SK-N-SH treated with all-trans-retinoic acid at 6 μM for 48 hours (cell line): Measurements from ENCODE around the gene F5.

Experiments
- ATAC-seq: fragments of 200-7000 bp; cut with Tn5 transposase; 3 replicates; pipeline ENCODE4 v1.9.1; 2020; ENCODE audit warnings: mild to moderate bottlenecking, moderate library complexity
- ARNTL ChIP-seq: fragments of 450-650 bp; formaldehyde crosslinking; IDR thresholded peaks from 2 replicates; pipeline ENCODE4 v1.5.0; 2020; ENCODE audit warnings: low read depth, mild to moderate bottlenecking, moderate library complexity, borderline replicate concordance
- BACH2 ChIP-seq: fragments of 250-450 bp; sonication (Bioruptor Pico); IDR thresholded peaks from 2 replicates; pipeline ENCODE4 v1.9.0; 2021; ENCODE audit warnings: mild to moderate bottlenecking, borderline replicate concordance
- CSDC2 ChIP-seq: fragments of 250-450 bp; sonication (Bioruptor Pico); IDR thresholded peaks from 2 replicates; pipeline ENCODE4 v1.5.0; 2020; ENCODE audit warnings: mild to moderate bottlenecking, moderate library complexity
- CSRNP3 ChIP-seq: fragments of 250-450 bp; sonication (Bioruptor Pico); IDR thresholded peaks from 2 replicates; pipeline ENCODE4 v1.5.1; 2021; ENCODE audit warnings: mild to moderate bottlenecking, moderate library complexity
- ESRRG ChIP-seq: fragments of 250-450 bp; sonication (Bioruptor Pico); IDR thresholded peaks from 2 replicates; pipeline ENCODE4 v1.6.1; 2021; ENCODE audit warnings: mild to moderate bottlenecking
- GLIS3 ChIP-seq: fragments of 250-450 bp; sonication (Bioruptor Pico); IDR thresholded peaks from 2 replicates; pipeline ENCODE4 v1.5.0; 2020; ENCODE audit warnings: mild to moderate bottlenecking, moderate library complexity
- ISL1 ChIP-seq: fragments of 250-450 bp; sonication (Bioruptor Pico); IDR thresholded peaks from 2 replicates; pipeline ENCODE4 v2.1.2; 2022; ENCODE audit warnings: mild to moderate bottlenecking, moderate library complexity
- POU6F1 ChIP-seq: fragments of 250-450 bp; sonication (Bioruptor Pico); IDR thresholded peaks from 2 replicates; pipeline ENCODE4 v1.8.0; 2021; ENCODE audit warnings: low read depth, mild to moderate bottlenecking, moderate library complexity, borderline replicate concordance
- PPARA ChIP-seq: fragments of 250-450 bp; sonication (Bioruptor Pico); IDR thresholded peaks from 2 replicates; pipeline ENCODE4 v1.5.0; 2020; ENCODE audit warnings: mild to moderate bottlenecking, borderline replicate concordance
- SNAI2 ChIP-seq: fragments of 250-450 bp; sonication (Bioruptor Pico); IDR thresholded peaks from 2 replicates; pipeline ENCODE4 v1.5.0; 2020; ENCODE audit warnings: mild to moderate bottlenecking, moderate library complexity
- TCF4 ChIP-seq: fragments of 250-450 bp; sonication (Bioruptor Pico); IDR thresholded peaks from 2 replicates; pipeline ENCODE4 v1.8.0; 2021; ENCODE audit warnings: mild to moderate bottlenecking, moderate library complexity, borderline replicate concordance
- TOX ChIP-seq: fragments of 250-450 bp; sonication (Bioruptor Pico); IDR thresholded peaks from 2 replicates; pipeline ENCODE4 v1.8.0; 2021; ENCODE audit warnings: mild to moderate bottlenecking, moderate library complexity, borderline replicate concordance
- TSHZ2 ChIP-seq: fragments of 250-450 bp; sonication (Bioruptor Pico); IDR thresholded peaks from 2 replicates; pipeline ENCODE4 v1.5.0; 2020; ENCODE audit warnings: mild to moderate bottlenecking, moderate library complexity
- ZC3H10 ChIP-seq: fragments of 250-450 bp; sonication (Bioruptor Pico); IDR thresholded peaks from 2 replicates; pipeline ENCODE4 v1.5.1; 2021; ENCODE audit warnings: mild to moderate bottlenecking, moderate library complexity
- ZFP3 ChIP-seq: fragments of 250-450 bp; sonication (Bioruptor Pico); IDR thresholded peaks from 2 replicates; pipeline ENCODE4 v1.5.0; 2020; ENCODE audit warnings: mild to moderate bottlenecking, moderate library complexity
- ZFP30 ChIP-seq: fragments of 450-650 bp; formaldehyde crosslinking; IDR thresholded peaks from 2 replicates; pipeline ENCODE4 v1.5.0; 2022; ENCODE audit warnings: mild to moderate bottlenecking, moderate library complexity
- ZNF565 ChIP-seq: fragments of 450-650 bp; formaldehyde crosslinking; conservative IDR thresholded peaks from 2 replicates; pipeline ENCODE4 v1.5.0; 2020; ENCODE audit warnings: low read depth, mild to moderate bottlenecking, moderate library complexity
- ZNF70 ChIP-seq: fragments of 450-650 bp; formaldehyde crosslinking; IDR thresholded peaks from 2 replicates; pipeline ENCODE4 v1.5.0; 2020; ENCODE audit warnings: mild to moderate bottlenecking, moderate library complexity
- ZNF8 ChIP-seq: fragments of 450-650 bp; formaldehyde crosslinking; IDR thresholded peaks from 2 replicates; pipeline ENCODE4 v1.5.0; 2020; ENCODE audit warnings: mild to moderate bottlenecking, moderate library complexity
- TF ChIP-seq, protein P1 (sequence below): fragments of 250-450 bp; sonication (Bioruptor Pico); IDR thresholded peaks from 2 replicates; pipeline ENCODE4 v1.5.1; 2020; ENCODE audit warnings: low read depth, mild to moderate bottlenecking, moderate library complexity
- TF ChIP-seq, protein P2 (sequence below): fragments of 250-450 bp; sonication (Bioruptor Pico); IDR thresholded peaks from 2 replicates; pipeline ENCODE4 v1.8.0; 2020; ENCODE audit warnings: mild to moderate bottlenecking, moderate library complexity, borderline replicate concordance

Gene F5

DNA sequence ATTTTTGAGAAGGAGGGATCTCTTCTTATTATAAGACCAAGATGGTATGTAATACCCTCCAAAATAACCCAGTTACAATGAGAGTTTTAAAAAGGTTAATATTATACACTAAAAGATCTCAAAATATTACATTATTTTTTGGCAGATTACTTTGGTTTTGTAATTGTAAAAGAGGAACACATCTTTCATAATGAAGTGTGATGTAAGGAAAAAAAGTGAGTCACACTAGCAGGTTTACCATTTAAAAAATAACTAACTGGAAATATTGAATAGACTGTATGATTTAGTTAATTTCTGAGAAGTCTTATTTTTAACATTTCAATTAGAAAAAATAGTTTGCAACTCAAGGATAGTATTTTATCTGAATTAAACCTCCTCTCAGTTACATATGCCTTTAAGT lies 1.1 kb downstream of the F5 start:
- TF ChIP-seq GLIS3, result no peak
- TF ChIP-seq ZNF8 (CRISPR knock-in tag), result no peak
- TF ChIP-seq, protein P1, sequence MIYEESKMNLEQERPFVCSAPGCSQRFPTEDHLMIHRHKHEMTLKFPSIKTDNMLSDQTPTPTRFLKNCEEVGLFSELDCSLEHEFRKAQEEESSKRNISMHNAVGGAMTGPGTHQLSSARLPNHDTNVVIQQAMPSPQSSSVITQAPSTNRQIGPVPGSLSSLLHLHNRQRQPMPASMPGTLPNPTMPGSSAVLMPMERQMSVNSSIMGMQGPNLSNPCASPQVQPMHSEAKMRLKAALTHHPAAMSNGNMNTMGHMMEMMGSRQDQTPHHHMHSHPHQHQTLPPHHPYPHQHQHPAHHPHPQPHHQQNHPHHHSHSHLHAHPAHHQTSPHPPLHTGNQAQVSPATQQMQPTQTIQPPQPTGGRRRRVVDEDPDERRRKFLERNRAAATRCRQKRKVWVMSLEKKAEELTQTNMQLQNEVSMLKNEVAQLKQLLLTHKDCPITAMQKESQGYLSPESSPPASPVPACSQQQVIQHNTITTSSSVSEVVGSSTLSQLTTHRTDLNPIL (CRISPR knock-in tag), result no peak
- no peak for TF ChIP-seq ZC3H10 (CRISPR knock-in tag)
- no peak for TF ChIP-seq ESRRG (CRISPR knock-in tag)
- no peak for TF ChIP-seq BACH2 (CRISPR knock-in tag)
- TF ChIP-seq ARNTL, result no peak
- no peak for TF ChIP-seq ZNF565
- TF ChIP-seq CSRNP3, result no peak
- TF ChIP-seq, protein P2, sequence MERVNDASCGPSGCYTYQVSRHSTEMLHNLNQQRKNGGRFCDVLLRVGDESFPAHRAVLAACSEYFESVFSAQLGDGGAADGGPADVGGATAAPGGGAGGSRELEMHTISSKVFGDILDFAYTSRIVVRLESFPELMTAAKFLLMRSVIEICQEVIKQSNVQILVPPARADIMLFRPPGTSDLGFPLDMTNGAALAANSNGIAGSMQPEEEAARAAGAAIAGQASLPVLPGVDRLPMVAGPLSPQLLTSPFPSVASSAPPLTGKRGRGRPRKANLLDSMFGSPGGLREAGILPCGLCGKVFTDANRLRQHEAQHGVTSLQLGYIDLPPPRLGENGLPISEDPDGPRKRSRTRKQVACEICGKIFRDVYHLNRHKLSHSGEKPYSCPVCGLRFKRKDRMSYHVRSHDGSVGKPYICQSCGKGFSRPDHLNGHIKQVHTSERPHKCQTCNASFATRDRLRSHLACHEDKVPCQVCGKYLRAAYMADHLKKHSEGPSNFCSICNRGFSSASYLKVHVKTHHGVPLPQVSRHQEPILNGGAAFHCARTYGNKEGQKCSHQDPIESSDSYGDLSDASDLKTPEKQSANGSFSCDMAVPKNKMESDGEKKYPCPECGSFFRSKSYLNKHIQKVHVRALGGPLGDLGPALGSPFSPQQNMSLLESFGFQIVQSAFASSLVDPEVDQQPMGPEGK (CRISPR knock-in tag), result no peak
- TF ChIP-seq TOX, result no peak
- TF ChIP-seq SNAI2, result no peak
- no peak for TF ChIP-seq ZNF70 (CRISPR knock-in tag)
- no peak for TF ChIP-seq TCF4 (CRISPR knock-in tag)
- no peak for TF ChIP-seq POU6F1 (CRISPR knock-in tag)
- TF ChIP-seq PPARA (CRISPR knock-in tag), result no peak
- no peak for ATAC-seq

- no peak for ATAC-seq
- TF ChIP-seq PPARA (CRISPR knock-in tag), result no peak
- TF ChIP-seq TCF4 (CRISPR knock-in tag), result no peak
- no peak for TF ChIP-seq TSHZ2
- TF ChIP-seq ZNF8 (CRISPR knock-in tag), result no peak
- TF ChIP-seq ISL1, result no peak
- TF ChIP-seq ZC3H10 (CRISPR knock-in tag), result no peak
- TF ChIP-seq GLIS3, result no peak
- TF ChIP-seq ZFP30 (CRISPR knock-in tag), result no peak
- TF ChIP-seq, protein P2 (CRISPR knock-in tag), result no peak
- TF ChIP-seq TOX, result no peak
- no peak for TF ChIP-seq ZFP3 (CRISPR knock-in tag)
- no peak for TF ChIP-seq CSDC2
Observed at GRCh38 chr1:169584483-169585144, 1.7 kb downstream of the F5 start.
